OCI-M2 (cell line): Measurements from ENCODE around the gene CLECL1.
"Not testable (repeated sequence)": the region's sequence is repeated elsewhere in the genome, so short reads cannot be mapped to it uniquely, and the experiment has no call there.

Experiments used
- DNase-seq: peaks from one replicate; lab custom pipeline; 2025; ENCODE audit not compliant: unreplicated experiment; lab: John Stamatoyannopoulos, UW

Gene CLECL1

GRCh38 chr12:9721394-9722092 is 11.4 kb downstream of the CLECL1 start:
- no peak for DNase-seq

- no peak for DNase-seq
Measured at GRCh38 chr12:9719790-9720189, 13.1 kb downstream of the CLECL1 start.

GRCh38 chr12:9718968-9719367 is 13.9 kb downstream of the CLECL1 start:
- no peak for DNase-seq

GRCh38 chr12:9717070-9717925 is 15.6 kb downstream of the CLECL1 start:
- DNase-seq, result no peak

GRCh38 chr12:9713032-9713558 is 19.8 kb downstream of the CLECL1 start:
- not testable (repeated sequence) for DNase-seq

- no peak for DNase-seq
Measured at GRCh38 chr12:9711664-9712063, 21.2 kb downstream of the CLECL1 start.

GRCh38 chr12:9710584-9711375 is 22.1 kb downstream of the CLECL1 start:
- DNase-seq, result no peak

GRCh38 chr12:9708853-9709252 is 24.0 kb downstream of the CLECL1 start:
- no peak for DNase-seq

- DNase-seq, result no peak
Measured at GRCh38 chr12:9707864-9708808, 24.8 kb downstream of the CLECL1 start.

- DNase-seq, result no peak
Measured at GRCh38 chr12:9707356-9707755, 25.5 kb downstream of the CLECL1 start.

- DNase-seq, result no peak
Measured at GRCh38 chr12:9706086-9706685, 26.7 kb downstream of the CLECL1 start.

GRCh38 chr12:9704561-9704960 is 28.3 kb downstream of the CLECL1 start:
- not testable (repeated sequence) for DNase-seq

GRCh38 chr12:9702255-9702654 is 30.6 kb downstream of the CLECL1 start:
- DNase-seq, result no peak

- no peak for DNase-seq
Measured at GRCh38 chr12:9701380-9702154, 31.3 kb downstream of the CLECL1 start.

GRCh38 chr12:9700606-9700956 is 32.3 kb downstream of the CLECL1 start:
- no peak for DNase-seq

- no peak for DNase-seq
Measured at GRCh38 chr12:9699898-9700605, 32.8 kb downstream of the CLECL1 start.

- no peak for DNase-seq
Measured at GRCh38 chr12:9699269-9699897, 33.5 kb downstream of the CLECL1 start.

- DNase-seq, result no peak
Measured at GRCh38 chr12:9698681-9699080, 34.2 kb downstream of the CLECL1 start.
